ENCODE data around the gene ARID1B. TPM values are rescaled to one million over a fixed set of nuclear protein-coding genes. Genes with fewer than 3 reads are reported as not detected.

ARID1B gene
- total RNA-seq, 6 experiments from 2014 or later, result 23.2 to 35.3 (median 30.7) TPM

DNA sequence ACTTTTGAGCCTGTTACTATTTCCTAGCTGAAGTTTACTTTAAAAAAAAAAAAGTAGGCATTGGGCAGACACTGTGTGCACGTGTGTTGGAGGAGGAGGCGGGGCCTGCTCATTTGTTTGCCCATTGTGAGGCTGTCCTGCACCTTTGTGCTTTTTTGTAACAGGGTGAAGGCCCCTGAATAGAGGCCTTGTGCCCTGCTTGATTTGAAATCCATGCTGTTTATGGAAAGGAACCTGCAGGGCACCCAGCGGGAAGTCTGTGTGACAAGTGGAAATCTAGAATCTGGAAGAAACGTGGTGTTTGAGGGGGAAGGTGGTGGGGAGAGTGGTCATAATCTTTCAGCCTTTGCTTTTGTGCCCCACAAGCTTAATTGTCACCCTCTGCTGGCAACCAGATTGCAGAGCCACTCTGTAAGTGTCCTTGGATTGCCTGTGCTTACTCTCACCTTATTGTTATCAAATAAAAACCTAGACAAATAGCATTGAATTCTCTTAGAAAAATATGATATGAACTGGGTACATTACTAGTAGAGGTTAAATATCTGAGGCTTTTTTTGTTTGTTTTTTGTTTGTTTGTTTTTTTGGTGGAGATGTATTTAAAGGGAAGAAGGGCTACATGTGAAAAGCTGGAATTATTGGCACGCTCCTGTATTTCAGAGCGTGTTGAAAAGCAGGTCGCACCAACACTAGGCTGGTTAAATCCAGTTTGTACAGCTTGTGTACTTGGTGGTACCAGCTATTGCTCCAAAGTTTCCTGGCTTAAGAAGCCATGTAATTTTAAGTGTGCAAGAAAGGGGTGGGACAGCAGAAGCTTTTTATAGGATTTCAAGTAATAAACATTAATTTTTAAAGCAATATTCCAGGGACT lies 156.3 kb downstream of the ARID1B start:
- Histone ChIP-seq H3K27me3 (no peaks in the 10 kb centered on the region), H3K9me3 (no peaks in the 10 kb centered on the region), H3K27ac (peak overlapping the region; percentile 9 to 73 (median 68)), H3K36me3 (no peaks in the 10 kb centered on the region), H3K4me1 (peaks cover 0 to 26% (median 11%) of the 10 kb centered on the region in 4 donors), H3K4me3 (no peak overlapping the region)
- peak; percentile 94 to 99 (median 98) for ATAC-seq
- TF ChIP-seq POLR2A (IDR thresholded peaks at IDR 0.05), result no peak
- TF ChIP-seq, protein P1, sequence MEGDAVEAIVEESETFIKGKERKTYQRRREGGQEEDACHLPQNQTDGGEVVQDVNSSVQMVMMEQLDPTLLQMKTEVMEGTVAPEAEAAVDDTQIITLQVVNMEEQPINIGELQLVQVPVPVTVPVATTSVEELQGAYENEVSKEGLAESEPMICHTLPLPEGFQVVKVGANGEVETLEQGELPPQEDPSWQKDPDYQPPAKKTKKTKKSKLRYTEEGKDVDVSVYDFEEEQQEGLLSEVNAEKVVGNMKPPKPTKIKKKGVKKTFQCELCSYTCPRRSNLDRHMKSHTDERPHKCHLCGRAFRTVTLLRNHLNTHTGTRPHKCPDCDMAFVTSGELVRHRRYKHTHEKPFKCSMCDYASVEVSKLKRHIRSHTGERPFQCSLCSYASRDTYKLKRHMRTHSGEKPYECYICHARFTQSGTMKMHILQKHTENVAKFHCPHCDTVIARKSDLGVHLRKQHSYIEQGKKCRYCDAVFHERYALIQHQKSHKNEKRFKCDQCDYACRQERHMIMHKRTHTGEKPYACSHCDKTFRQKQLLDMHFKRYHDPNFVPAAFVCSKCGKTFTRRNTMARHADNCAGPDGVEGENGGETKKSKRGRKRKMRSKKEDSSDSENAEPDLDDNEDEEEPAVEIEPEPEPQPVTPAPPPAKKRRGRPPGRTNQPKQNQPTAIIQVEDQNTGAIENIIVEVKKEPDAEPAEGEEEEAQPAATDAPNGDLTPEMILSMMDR (IDR thresholded peaks at IDR 0.05), result peak in 3 of 4 donors; percentile 11 to 16 (median 16)
- WGBS (ENCODE audit: insufficient coverage, low coverage, low lambda C conversion rate, missing lambda C conversion rate), result 24% methylated on average over 7 of the region's 7 CpGs
- peak; percentile 52 to 89 (median 88) for DNase-seq
- intact Hi-C loops (cut with DNase I), result no loop called here

DNA sequence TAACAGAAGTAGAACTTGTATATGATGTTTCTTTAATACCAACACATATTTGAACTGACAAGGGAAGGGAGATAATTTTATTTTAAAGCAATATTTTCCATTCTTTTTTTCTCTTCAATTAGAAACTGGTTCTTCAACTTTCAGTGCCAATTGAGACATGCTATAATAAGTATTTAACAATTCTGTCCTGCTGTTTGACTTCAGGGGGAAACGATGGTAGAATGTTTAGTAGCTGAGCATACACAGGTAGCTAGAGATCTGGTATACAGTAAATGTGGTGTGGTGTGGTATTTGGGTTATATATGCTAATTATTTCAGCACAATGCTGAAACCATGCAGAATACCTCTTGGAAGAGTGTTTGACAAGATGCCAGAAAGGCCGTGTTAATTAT lies 156.9 kb downstream of the ARID1B start:
- WGBS (ENCODE audit: insufficient coverage, low coverage, low lambda C conversion rate, missing lambda C conversion rate), result 49% methylated on average over 2 of the region's 2 CpGs
- Histone ChIP-seq H3K4me1 (peaks cover 0 to 26% (median 12%) of the 10 kb centered on the region in 4 donors), H3K36me3 (no peaks in the 10 kb centered on the region), H3K4me3 (no peak overlapping the region), H3K9me3 (no peaks in the 10 kb centered on the region), H3K27ac (peak overlapping the region; percentile 9 to 73 (median 68)), H3K27me3 (no peaks in the 10 kb centered on the region)
- ATAC-seq, result no peak
- TF ChIP-seq POLR2A (IDR thresholded peaks at IDR 0.05), result no peak
- TF ChIP-seq, protein P1 (IDR thresholded peaks at IDR 0.05), result no peak
- intact Hi-C loops (cut with DNase I), result no loop called here
- DNase-seq, result no peak

GRCh38 chr6:156935000-156935399 lies 157.8 kb downstream of the ARID1B start:
- Histone ChIP-seq H3K4me1 (peaks cover 0 to 34% (median 17%) of the 10 kb centered on the region in 4 donors), H3K9me3 (no peaks in the 10 kb centered on the region), H3K27me3 (no peaks in the 10 kb centered on the region), H3K27ac (no peak overlapping the region), H3K36me3 (no peaks in the 10 kb centered on the region), H3K4me3 (no peak overlapping the region)
- 84% methylated on average over 5 of the region's 5 CpGs for WGBS (ENCODE audit: insufficient coverage, low coverage, low lambda C conversion rate, missing lambda C conversion rate)
- TF ChIP-seq POLR2A (IDR thresholded peaks at IDR 0.05), result no peak
- TF ChIP-seq, protein P1 (IDR thresholded peaks at IDR 0.05), result no peak
- intact Hi-C loops (cut with DNase I), result no loop called here
- no peak for DNase-seq
- ATAC-seq, result no peak

DNA sequence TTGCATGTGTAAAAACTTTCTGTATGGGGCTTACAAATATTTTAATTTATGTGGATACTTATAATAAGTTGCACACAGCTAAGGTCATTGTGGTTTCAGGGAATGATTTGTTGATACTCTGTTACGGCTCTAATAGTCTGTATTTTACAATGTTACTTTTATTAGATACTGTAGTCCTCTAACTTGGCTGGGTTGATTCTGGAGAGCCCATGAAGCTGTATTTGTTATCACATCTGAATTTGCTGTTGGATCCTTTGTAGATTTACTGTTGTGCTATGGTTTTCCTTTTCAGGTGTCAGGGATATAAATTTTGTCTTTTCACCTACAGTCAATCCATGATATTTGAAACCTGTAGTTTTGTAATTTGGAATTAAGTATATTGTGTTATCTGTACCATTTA lies 161.0 kb downstream of the ARID1B start:
- H3K27me3 ChIP-seq, result no peaks in the 10 kb centered on the region
- TF ChIP-seq, protein P1 (IDR thresholded peaks at IDR 0.05), result no peak
- no peak for TF ChIP-seq POLR2A (IDR thresholded peaks at IDR 0.05)
- no peak overlapping the region for H3K4me3 ChIP-seq
- no peaks in the 10 kb centered on the region for H3K9me3 ChIP-seq
- intact Hi-C loops (cut with DNase I), result no loop called here
- 64% methylated on average over 1 of the region's 1 CpG for WGBS (ENCODE audit: insufficient coverage, low coverage, low lambda C conversion rate, missing lambda C conversion rate)
- peaks cover 0 to 32% (median 15%) of the 10 kb centered on the region in 4 donors for H3K4me1 ChIP-seq
- DNase-seq (no peak), ATAC-seq (no peak)
- H3K36me3 ChIP-seq, result no peaks in the 10 kb centered on the region
- no peak overlapping the region for H3K27ac ChIP-seq
